GM23248 (cell line): ENCODE data around the gene SAP30BP. TPM values are rescaled to one million over a fixed set of nuclear protein-coding genes. Genes with fewer than 3 reads are reported as not detected.
"Not testable (repeated sequence)": the region's sequence is repeated elsewhere in the genome, so short reads cannot be mapped to it uniquely, and the experiment has no call there.

ENCODE experiments used
- DNase-seq: peaks from one replicate; pipeline ENCODE4 v3.0.0-alpha.2; 2015
- H2AFZ ChIP-seq: fragments of 200-600 bp; sonication (generic); 2 replicates; pipeline ENCODE4 v1.6.1; 2016; ENCODE audit warnings: antibody characterized with exemption
- H3F3A ChIP-seq: fragments of 200-600 bp; sonication (generic); 2 replicates; pipeline ENCODE4 v1.6.1; 2016; ENCODE audit warnings: mild to moderate bottlenecking, antibody characterized with exemption, mixed run types; ENCODE audit not compliant: insufficient read depth
- H3K27ac ChIP-seq: fragments of 200-600 bp; sonication (generic); 2 replicates; pipeline ENCODE4 v1.5.1; 2016; ENCODE audit warnings: mild to moderate bottlenecking
- H3K27me3 ChIP-seq: fragments of 200-600 bp; sonication (generic); replicated peaks from 2 replicates; pipeline ENCODE4 v1.6.1; 2016; ENCODE audit warnings: mild to moderate bottlenecking; ENCODE audit not compliant: insufficient read depth
- H3K36me3 ChIP-seq: fragments of 200-600 bp; sonication (generic); 2 replicates; pipeline ENCODE4 v1.6.1; 2016; ENCODE audit warnings: low read depth, mild to moderate bottlenecking
- H3K4me1 ChIP-seq: fragments of 200-600 bp; sonication (generic); 2 replicates; pipeline ENCODE4 v1.6.1; 2016; ENCODE audit warnings: mild to moderate bottlenecking; ENCODE audit not compliant: insufficient read depth
- H3K4me2 ChIP-seq: fragments of 200-600 bp; sonication (generic); one replicate; pipeline ENCODE4 v1.6.1; 2016; ENCODE audit warnings: mild to moderate bottlenecking; ENCODE audit not compliant: unreplicated experiment
- H3K4me3 ChIP-seq: fragments of 200-600 bp; sonication (generic); 2 replicates; pipeline ENCODE4 v1.5.1; 2016; ENCODE audit warnings: mild to moderate bottlenecking
- H3K79me2 ChIP-seq: fragments of 200-600 bp; sonication (generic); 2 replicates; pipeline ENCODE4 v1.6.1; 2016; ENCODE audit warnings: mild to moderate bottlenecking; ENCODE audit not compliant: insufficient read depth
- H3K9ac ChIP-seq: fragments of 200-600 bp; sonication (generic); 2 replicates; pipeline ENCODE4 v1.6.1; 2016; ENCODE audit warnings: mild to moderate bottlenecking
- H3K9me2 ChIP-seq: fragments of 200-600 bp; sonication (generic); 2 replicates; pipeline ENCODE4 v1.6.1; 2016; ENCODE audit warnings: mixed run types, mild to moderate bottlenecking, moderate library complexity; ENCODE audit not compliant: insufficient read depth
- H3K9me3 ChIP-seq: fragments of 200-600 bp; sonication (generic); one replicate; pipeline ENCODE4 v1.6.1; 2017; ENCODE audit warnings: low read depth
- H4K20me1 ChIP-seq: fragments of 200-600 bp; sonication (generic); 2 replicates; pipeline ENCODE4 v1.6.0; 2016; ENCODE audit not compliant: insufficient read depth
- EZH2 ChIP-seq: fragments of 200-600 bp; sonication (generic); IDR thresholded peaks from 2 replicates; pipeline ENCODE4 v1.6.1; 2018; ENCODE audit warnings: antibody characterized with exemption, mild to moderate bottlenecking; ENCODE audit not compliant: insufficient read depth, poor library complexity, severe bottlenecking
- EZH2phosphoT487 ChIP-seq: fragments of 200-600 bp; sonication (generic); IDR thresholded peaks from 2 replicates; pipeline ENCODE4 v1.6.1; 2018; ENCODE audit warnings: antibody characterized with exemption, moderate library complexity, mild to moderate bottlenecking, low read depth; ENCODE audit not compliant: insufficient read depth
- WGBS, 2 experiments: methylation state at CpG; one replicate each; pipeline ENCODE4 v1.1.6; 2015 to 2017; ENCODE audit warnings: low lambda C conversion rate in 2 of 2, low coverage in 1 of 2; ENCODE audit errors: missing lambda C conversion rate in 2 of 2; 5-methylcytosine and 5-hydroxymethylcytosine counted together
- in situ Hi-C: fragments of 300-500 bp; cut with MboI; formaldehyde crosslinking; loops from 2 replicates; pipeline ENCODE4 v1.15.0; 2020
- polyA plus RNA-seq: library from polyadenylated mRNA; unstranded; fragments of >200 nt; fragmentation: Nextera tagmentation; extraction: Ambion mirVana; gene quantifications from 2 replicates; pipeline ENCODE4 v1.2.1, GENCODE V29; 2016
- total RNA-seq: library from RNA; depleted of rRNA; stranded (reverse); fragments of >200 nt; shearing (Covaris generic); gene quantifications from 2 replicates; pipeline ENCODE4 v1.2.3, GENCODE V29; 2014

Gene SAP30BP
- total and polyA plus RNA-seq, 2 experiments from 2014 or later = 60.8 to 93.1 TPM

DNA sequence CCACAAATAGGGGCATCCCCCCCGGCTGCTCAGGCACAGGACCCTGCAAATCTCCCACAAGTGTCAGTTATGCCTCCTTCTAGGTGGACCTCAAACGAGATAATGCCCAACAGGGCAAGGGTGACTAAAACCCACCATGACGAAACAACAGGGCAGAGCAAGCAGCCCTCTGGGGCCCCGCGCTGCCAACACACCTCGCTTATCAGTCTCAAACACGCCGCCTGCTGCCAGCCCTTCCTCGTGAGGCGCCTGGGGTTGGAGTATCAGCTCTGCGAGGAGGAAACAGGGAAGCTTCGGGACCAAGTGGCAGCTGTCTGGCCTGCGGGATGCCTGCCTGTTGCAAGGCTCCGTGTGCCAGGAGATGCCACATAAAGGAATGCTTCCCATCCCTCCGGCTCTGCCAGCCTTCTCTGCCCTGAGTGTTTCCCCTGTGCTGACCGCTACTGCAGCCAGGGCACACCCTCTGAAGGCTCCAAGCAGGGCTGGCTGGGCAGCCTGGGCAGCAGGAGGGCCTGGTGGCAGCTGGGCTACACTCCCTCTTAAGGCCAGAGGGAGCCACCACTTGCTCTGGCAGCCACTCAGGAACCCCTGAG is 31.4 kb upstream of the SAP30BP start:
- no peak overlapping the region for H2AFZ ChIP-seq
- no peak overlapping the region for H3K27ac ChIP-seq
- no peaks in the 10 kb centered on the region for H3K36me3 ChIP-seq
- no peak overlapping the region for H3K4me2 ChIP-seq
- H3K9me2 ChIP-seq = no peaks in the 10 kb centered on the region
- TF ChIP-seq EZH2 = no peak
- no peak for TF ChIP-seq EZH2phosphoT487
- H3K79me2 ChIP-seq = no peaks in the 10 kb centered on the region
- H4K20me1 ChIP-seq = no peaks in the 10 kb centered on the region
- peaks cover 13% of the 10 kb centered on the region for H3K4me1 ChIP-seq
- DNase-seq = no peak
- no peaks in the 10 kb centered on the region for H3K27me3 ChIP-seq
- WGBS, 2 experiments = 90 to 93% methylated on average over 16 of the region's 16 CpGs
- H3K9me3 ChIP-seq = no peaks in the 10 kb centered on the region
- H3K4me3 ChIP-seq = no peak overlapping the region
- H3K9ac ChIP-seq = no peak overlapping the region
- in situ Hi-C loops = no loop called here
- H3F3A ChIP-seq = 0 out of 2 replicates have a peak, but pooled peaks cover 4% of the 10 kb centered on the region

DNA sequence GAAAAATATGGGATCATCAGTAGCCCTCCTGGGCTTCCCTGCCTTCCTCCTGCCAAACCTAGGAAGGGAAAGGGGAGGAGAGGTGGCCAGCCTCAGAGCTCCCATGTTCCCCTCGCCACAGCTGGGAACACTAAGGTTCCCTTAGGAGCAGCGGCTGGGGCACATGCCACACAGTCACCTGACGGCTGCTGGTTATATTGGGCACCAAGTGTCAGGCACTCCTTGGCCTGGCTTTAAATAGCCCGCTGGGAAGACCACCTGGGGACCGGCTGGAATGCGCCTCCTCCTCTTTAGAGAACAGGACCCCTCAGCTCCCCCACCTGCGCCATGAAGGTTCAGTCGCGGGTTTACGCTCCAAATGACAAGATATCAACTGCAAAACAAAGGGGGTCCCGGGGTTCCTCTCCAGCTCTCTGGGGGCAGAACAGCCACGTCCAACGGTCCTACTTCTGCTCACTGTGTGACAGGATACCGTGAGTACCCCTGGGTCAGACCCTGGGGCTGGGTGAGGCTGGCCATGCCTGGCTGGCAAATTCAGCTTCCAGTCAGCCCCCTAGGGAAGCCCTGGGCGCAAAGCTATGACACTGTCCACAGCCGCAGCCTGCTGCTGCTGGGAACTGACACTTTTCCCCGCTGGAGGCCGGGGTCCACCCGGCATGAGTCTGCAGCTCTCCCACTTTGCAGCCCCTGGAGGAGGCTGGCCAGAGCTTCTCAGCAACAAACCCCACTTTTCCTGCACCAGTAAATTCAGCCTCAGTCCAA is 30.6 kb upstream of the SAP30BP start:
- no peaks in the 10 kb centered on the region for H3K79me2 ChIP-seq
- 90 to 93% methylated on average over 18 to 19 of the region's 19 CpGs for WGBS, 2 experiments
- in situ Hi-C loops = no loop called here

DNA sequence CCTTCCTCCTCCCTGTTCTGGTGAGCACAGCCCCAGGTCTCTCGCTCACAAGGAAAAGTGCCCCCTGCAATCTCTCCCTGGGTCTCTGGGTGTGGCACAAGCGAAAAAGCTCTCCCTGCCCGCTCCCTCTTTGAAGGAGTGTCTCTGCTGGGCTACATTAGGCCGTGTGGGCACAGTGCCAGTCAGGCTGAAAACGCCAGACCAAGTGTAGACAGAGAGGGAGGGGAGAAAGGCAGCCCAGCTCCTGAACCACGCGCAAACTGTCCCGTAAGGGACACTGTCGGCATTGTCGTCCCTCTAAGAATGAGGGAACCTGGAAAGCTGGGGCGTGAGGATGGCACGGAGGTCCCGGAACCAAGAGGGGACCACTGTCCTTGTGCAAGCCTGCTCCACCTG is 30.0 kb upstream of the SAP30BP start:
- Histone ChIP-seq H4K20me1 (no peaks in the 10 kb centered on the region), H3K4me1 (peaks cover 13% of the 10 kb centered on the region), H3K4me2 (no peak overlapping the region), H3K27ac (no peak overlapping the region), H3K79me2 (no peaks in the 10 kb centered on the region), H3K9me2 (no peaks in the 10 kb centered on the region), H3K9me3 (no peaks in the 10 kb centered on the region), H3K36me3 (no peaks in the 10 kb centered on the region), H3K4me3 (no peak overlapping the region), H3K27me3 (no peaks in the 10 kb centered on the region), H3K9ac (no peak overlapping the region), H2AFZ (no peak overlapping the region), H3F3A (0 out of 2 replicates have a peak, but pooled peaks cover 4% of the 10 kb centered on the region)
- 86 to 88% methylated on average over 13 of the region's 13 CpGs for WGBS, 2 experiments
- no peak for TF ChIP-seq EZH2
- TF ChIP-seq EZH2phosphoT487 = no peak
- in situ Hi-C loops = no loop called here
- no peak for DNase-seq

More for the DNA sequence above, 30.6 kb upstream of the SAP30BP start:
- no peak for TF ChIP-seq EZH2phosphoT487
- TF ChIP-seq EZH2 = no peak
- H3K4me2 ChIP-seq = no peak overlapping the region
- H3K4me1 ChIP-seq = peaks cover 13% of the 10 kb centered on the region
- no peak overlapping the region for H3K27ac ChIP-seq
- DNase-seq = no peak
- H3K36me3 ChIP-seq = no peaks in the 10 kb centered on the region
- H4K20me1 ChIP-seq = no peaks in the 10 kb centered on the region
- no peak overlapping the region for H3K4me3 ChIP-seq
- H2AFZ ChIP-seq = no peak overlapping the region
- H3K27me3 ChIP-seq = no peaks in the 10 kb centered on the region
- H3K9me2 ChIP-seq = no peaks in the 10 kb centered on the region
- 0 out of 2 replicates have a peak, but pooled peaks cover 4% of the 10 kb centered on the region for H3F3A ChIP-seq
- no peaks in the 10 kb centered on the region for H3K9me3 ChIP-seq
- no peak overlapping the region for H3K9ac ChIP-seq

DNA sequence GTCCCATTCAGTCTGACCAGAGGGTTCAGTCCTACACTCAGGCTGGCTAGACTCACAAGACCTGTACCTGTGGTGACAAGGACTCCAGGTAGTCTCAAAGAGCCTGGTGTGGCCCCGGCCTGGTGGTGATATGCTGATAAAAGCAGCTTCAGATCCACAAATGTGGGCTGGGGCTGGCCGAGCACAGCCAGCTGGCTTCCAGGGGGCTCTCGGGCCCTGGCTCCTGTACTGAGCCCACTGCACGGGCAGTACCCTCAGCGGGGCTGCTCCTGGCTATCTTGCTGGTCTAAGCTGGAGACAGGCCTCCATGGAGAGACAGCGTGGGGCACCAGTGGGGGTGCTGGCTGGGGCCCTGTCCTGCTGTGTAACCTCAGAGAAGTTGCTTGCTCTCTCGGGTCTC is 29.6 kb upstream of the SAP30BP start:
- H3F3A ChIP-seq = 0 out of 2 replicates have a peak, but pooled peaks cover 4% of the 10 kb centered on the region
- H3K9me2 ChIP-seq = no peaks in the 10 kb centered on the region
- DNase-seq = no peak
- H3K27me3 ChIP-seq = no peaks in the 10 kb centered on the region
- WGBS, 2 experiments = 97% methylated on average over 7 of the region's 7 CpGs
- no peaks in the 10 kb centered on the region for H3K9me3 ChIP-seq
- H2AFZ ChIP-seq = no peak overlapping the region
- H3K27ac ChIP-seq = no peak overlapping the region
- no peak overlapping the region for H3K4me2 ChIP-seq
- H3K4me1 ChIP-seq = peaks cover 13% of the 10 kb centered on the region
- no peaks in the 10 kb centered on the region for H3K36me3 ChIP-seq
- H4K20me1 ChIP-seq = no peaks in the 10 kb centered on the region
- H3K4me3 ChIP-seq = no peak overlapping the region
- in situ Hi-C loops = no loop called here
- TF ChIP-seq EZH2 = no peak
- TF ChIP-seq EZH2phosphoT487 = no peak
- no peaks in the 10 kb centered on the region for H3K79me2 ChIP-seq
- H3K9ac ChIP-seq = no peak overlapping the region

DNA sequence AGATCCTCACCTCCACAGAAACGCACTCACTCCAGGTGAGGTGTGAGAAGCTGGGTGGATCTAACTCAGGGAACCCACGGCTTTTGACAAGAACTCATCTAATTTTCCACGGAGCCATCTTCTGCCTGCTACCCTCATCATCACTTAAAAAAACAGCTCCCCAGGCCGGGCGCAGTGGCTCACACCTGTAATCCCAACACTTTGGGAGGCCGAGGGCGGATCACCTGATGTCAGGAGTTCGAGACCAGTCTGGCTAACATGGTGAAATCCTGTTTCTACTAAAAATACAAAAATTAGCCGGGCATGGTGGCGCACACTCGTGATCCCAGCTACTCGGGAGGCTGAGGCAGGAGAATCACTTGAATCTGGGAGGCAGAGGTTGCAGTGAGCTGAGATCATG is 29.1 kb upstream of the SAP30BP start:
- H4K20me1 ChIP-seq, H3K79me2 ChIP-seq, H3K9me3 ChIP-seq, H3K9me2 ChIP-seq, DNase-seq, H3K27ac ChIP-seq, H3K4me3 ChIP-seq, H2AFZ ChIP-seq, in situ Hi-C loops, H3K36me3 ChIP-seq, H3K27me3 ChIP-seq, H3K9ac ChIP-seq, H3K4me2 ChIP-seq, H3F3A ChIP-seq: not testable (repeated sequence)
- peaks cover 12% of the 10 kb centered on the region for H3K4me1 ChIP-seq
- 84 to 87% methylated on average over 11 to 12 of the region's 12 CpGs for WGBS, 2 experiments
